ENCODE measurements around the gene PPP1R8. TPM values are rescaled to one million over a fixed set of nuclear protein-coding genes. Genes with fewer than 3 reads are reported as not detected.

PPP1R8 gene
- total RNA-seq, 1 experiment from 2014 or later, result 39.5 TPM

DNA sequence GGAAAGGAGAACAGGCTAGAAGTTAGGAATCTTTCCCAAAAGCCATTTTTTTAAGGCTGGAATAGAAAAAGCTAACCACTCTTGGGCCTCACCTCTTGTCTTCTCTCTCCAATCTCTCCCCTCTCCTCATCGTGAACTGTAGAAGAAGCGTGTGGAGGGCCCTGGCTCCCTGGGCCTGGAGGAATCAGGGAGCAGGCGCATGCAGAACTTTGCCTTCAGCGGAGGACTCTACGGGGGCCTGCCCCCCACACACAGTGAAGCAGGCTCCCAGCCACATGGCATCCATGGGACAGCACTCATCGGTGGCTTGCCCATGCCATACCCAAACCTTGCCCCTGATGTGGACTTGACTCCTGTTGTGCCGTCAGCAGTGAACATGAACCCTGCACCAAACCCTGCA is 19.4 kb downstream of the PPP1R8 start:
- ATAC-seq (no peak), DNase-seq (ENCODE audit: low spot score) (no peak)
- Mint-ChIP-seq H3K4me1 (no peaks in the 10 kb centered on the region), H3K27ac (no peak overlapping the region), H3K27me3 (ENCODE audit: low read depth) (no peaks in the 10 kb centered on the region), H3K4me3 (no peak overlapping the region), H3K9me3 (peaks cover 8% of the 10 kb centered on the region), H3K36me3 (peaks cover 64% of the 10 kb centered on the region)
- CTCF ChIA-PET, result no interaction called here
- TF ChIP-seq ESRRA (CRISPR knock-in tag; IDR thresholded peaks at IDR 0.05; ENCODE audit: borderline replicate concordance), result no peak
- no peak for TF ChIP-seq NR2C2 (CRISPR knock-in tag; IDR thresholded peaks at IDR 0.05)
- TF ChIP-seq GRHL2 (CRISPR knock-in tag; IDR thresholded peaks at IDR 0.05; ENCODE audit: insufficient replicate concordance, severe bottlenecking), result no peak
- no peak for TF ChIP-seq HMGA2 (CRISPR knock-in tag; IDR thresholded peaks at IDR 0.05)
- no peak for TF ChIP-seq ZBTB43 (CRISPR knock-in tag; IDR thresholded peaks at IDR 0.05)
- TF ChIP-seq ZNF219 (CRISPR knock-in tag; IDR thresholded peaks at IDR 0.05; ENCODE audit: borderline replicate concordance), result no peak
- no peak for TF ChIP-seq TEAD1 (CRISPR knock-in tag; IDR thresholded peaks at IDR 0.05)
- TF ChIP-seq, protein P1, sequence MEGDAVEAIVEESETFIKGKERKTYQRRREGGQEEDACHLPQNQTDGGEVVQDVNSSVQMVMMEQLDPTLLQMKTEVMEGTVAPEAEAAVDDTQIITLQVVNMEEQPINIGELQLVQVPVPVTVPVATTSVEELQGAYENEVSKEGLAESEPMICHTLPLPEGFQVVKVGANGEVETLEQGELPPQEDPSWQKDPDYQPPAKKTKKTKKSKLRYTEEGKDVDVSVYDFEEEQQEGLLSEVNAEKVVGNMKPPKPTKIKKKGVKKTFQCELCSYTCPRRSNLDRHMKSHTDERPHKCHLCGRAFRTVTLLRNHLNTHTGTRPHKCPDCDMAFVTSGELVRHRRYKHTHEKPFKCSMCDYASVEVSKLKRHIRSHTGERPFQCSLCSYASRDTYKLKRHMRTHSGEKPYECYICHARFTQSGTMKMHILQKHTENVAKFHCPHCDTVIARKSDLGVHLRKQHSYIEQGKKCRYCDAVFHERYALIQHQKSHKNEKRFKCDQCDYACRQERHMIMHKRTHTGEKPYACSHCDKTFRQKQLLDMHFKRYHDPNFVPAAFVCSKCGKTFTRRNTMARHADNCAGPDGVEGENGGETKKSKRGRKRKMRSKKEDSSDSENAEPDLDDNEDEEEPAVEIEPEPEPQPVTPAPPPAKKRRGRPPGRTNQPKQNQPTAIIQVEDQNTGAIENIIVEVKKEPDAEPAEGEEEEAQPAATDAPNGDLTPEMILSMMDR (IDR thresholded peaks at IDR 0.05), result no peak
- TF ChIP-seq, protein P2, sequence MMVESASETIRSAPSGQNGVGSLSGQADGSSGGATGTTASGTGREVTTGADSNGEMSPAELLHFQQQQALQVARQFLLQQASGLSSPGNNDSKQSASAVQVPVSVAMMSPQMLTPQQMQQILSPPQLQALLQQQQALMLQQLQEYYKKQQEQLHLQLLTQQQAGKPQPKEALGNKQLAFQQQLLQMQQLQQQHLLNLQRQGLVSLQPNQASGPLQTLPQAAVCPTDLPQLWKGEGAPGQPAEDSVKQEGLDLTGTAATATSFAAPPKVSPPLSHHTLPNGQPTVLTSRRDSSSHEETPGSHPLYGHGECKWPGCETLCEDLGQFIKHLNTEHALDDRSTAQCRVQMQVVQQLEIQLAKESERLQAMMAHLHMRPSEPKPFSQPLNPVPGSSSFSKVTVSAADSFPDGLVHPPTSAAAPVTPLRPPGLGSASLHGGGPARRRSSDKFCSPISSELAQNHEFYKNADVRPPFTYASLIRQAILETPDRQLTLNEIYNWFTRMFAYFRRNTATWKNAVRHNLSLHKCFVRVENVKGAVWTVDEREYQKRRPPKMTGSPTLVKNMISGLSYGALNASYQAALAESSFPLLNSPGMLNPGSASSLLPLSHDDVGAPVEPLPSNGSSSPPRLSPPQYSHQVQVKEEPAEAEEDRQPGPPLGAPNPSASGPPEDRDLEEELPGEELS (CRISPR knock-in tag; IDR thresholded peaks at IDR 0.05), result no peak
- no peak for TF ChIP-seq IRF2 (CRISPR knock-in tag; IDR thresholded peaks at IDR 0.05; ENCODE audit: borderline replicate concordance, low read depth)
- POLR2A ChIA-PET, result no interaction called here

DNA sequence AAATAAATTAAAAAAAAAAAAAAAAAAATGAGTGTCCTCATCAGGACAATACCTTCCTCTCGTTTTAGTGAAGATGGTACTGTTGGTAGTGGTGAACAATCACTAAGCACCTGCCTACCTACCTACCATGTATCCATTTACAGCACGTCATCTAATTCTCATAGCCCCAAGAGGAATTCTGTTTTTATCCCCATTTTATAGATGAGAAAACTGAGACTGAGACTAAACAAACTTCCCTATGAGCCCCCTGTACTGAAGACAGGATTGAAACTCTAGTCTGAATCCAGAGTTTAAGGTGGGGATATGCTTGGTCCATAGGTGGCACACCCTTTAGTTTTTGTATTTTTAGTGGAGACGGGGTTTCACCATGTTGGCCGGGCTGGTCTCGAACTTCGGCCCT is 24.5 kb downstream of the PPP1R8 start:
- Mint-ChIP-seq H3K27me3 (ENCODE audit: low read depth) (no peaks in the 10 kb centered on the region), H3K4me1 (peaks cover 8% of the 10 kb centered on the region), H3K27ac (no peak overlapping the region), H3K36me3 (peaks cover 19% of the 10 kb centered on the region), H3K4me3 (no peak overlapping the region), H3K9me3 (peaks cover 8% of the 10 kb centered on the region)
- ChIA-PET POLR2A (no interaction called here), CTCF (no interaction called here)
- DNase-seq (ENCODE audit: low spot score) (no peak), ATAC-seq (no peak)
- TF ChIP-seq GTF2I (CRISPR knock-in tag; conservative IDR thresholded peaks at IDR 0.05) (0 out of 2 replicates have a peak, but pooled peaks have one; percentile 20), FOXJ3 (CRISPR knock-in tag; IDR thresholded peaks at IDR 0.05; ENCODE audit: borderline replicate concordance) (no peak), ATF1 (CRISPR knock-in tag; IDR thresholded peaks at IDR 0.05) (no peak)
- TF ChIP-seq, protein P3, sequence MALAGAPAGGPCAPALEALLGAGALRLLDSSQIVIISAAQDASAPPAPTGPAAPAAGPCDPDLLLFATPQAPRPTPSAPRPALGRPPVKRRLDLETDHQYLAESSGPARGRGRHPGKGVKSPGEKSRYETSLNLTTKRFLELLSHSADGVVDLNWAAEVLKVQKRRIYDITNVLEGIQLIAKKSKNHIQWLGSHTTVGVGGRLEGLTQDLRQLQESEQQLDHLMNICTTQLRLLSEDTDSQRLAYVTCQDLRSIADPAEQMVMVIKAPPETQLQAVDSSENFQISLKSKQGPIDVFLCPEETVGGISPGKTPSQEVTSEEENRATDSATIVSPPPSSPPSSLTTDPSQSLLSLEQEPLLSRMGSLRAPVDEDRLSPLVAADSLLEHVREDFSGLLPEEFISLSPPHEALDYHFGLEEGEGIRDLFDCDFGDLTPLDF (CRISPR knock-in tag; IDR thresholded peaks at IDR 0.05), result no peak

DNA sequence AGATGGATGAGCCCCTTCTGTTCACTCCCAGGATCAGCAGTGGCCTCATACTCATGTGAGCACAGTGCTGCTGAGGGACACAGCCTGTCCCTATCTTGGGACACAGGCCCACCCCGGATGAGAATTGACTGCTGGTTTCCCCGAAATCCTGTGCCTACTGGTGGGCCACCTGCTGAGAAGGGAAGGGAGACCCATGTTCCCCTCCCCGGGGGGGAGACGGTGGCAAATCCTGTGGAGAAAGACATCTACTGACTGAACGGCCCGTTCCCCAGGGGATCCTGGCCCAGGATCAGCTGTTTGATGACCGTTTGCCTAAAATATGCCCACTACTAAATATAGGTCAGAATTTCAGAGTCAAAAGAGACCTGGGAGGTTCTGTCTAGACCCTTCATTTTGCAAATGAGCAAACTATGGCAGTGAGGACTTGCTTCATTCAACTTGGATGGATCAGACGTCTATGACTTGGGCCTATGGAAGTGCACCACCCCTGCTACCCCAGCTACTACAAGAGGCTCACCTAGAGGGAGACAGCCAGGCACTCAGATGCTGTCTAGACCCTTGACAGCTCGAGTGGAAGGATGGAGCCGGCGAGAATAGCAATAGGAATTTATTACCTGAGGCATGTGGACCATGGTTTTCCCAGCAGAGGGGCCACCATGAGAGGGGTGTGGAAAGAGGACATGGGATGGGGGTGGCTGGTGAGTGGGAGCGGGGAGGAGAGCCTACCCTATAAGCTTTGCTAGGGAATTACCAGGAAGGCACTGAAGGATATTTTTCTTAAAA is 26.2 kb downstream of the PPP1R8 start:
- TF ChIP-seq PREB (CRISPR knock-in tag; IDR thresholded peaks at IDR 0.05; ENCODE audit: borderline replicate concordance) (no peak), ZNF423 (CRISPR knock-in tag; IDR thresholded peaks at IDR 0.05) (no peak), ZMAT4 (CRISPR knock-in tag; IDR thresholded peaks at IDR 0.05) (no peak), OVOL2 (CRISPR knock-in tag; IDR thresholded peaks at IDR 0.05; ENCODE audit: borderline replicate concordance) (no peak), MAX (CRISPR knock-in tag; IDR thresholded peaks at IDR 0.05) (no peak), ESRRA (CRISPR knock-in tag; IDR thresholded peaks at IDR 0.05; ENCODE audit: borderline replicate concordance) (no peak), NR2C2 (CRISPR knock-in tag; IDR thresholded peaks at IDR 0.05) (no peak)
- TF ChIP-seq, protein P4, sequence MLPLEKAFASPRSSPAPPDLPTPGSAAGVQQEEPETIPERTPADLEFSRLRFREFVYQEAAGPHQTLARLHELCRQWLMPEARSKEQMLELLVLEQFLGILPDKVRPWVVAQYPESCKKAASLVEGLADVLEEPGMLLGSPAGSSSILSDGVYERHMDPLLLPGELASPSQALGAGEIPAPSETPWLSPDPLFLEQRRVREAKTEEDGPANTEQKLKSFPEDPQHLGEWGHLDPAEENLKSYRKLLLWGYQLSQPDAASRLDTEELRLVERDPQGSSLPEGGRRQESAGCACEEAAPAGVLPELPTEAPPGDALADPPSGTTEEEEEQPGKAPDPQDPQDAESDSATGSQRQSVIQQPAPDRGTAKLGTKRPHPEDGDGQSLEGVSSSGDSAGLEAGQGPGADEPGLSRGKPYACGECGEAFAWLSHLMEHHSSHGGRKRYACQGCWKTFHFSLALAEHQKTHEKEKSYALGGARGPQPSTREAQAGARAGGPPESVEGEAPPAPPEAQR (CRISPR knock-in tag; IDR thresholded peaks at IDR 0.05), result no peak
- TF ChIP-seq, protein P5, sequence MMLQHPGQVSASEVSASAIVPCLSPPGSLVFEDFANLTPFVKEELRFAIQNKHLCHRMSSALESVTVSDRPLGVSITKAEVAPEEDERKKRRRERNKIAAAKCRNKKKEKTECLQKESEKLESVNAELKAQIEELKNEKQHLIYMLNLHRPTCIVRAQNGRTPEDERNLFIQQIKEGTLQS (CRISPR knock-in tag; conservative IDR thresholded peaks at IDR 0.05), result no peak
- CTCF ChIA-PET, result interaction anchor here (0.6 to 1.6 kb wide), 17 partner anchors 13 to 248 kb away, joined by 3 to 12 read pairs (median 5); partner anchors contain the start of gene THEMIS2
- Mint-ChIP-seq H3K4me3 (no peak overlapping the region), H3K4me1 (peaks cover 8% of the 10 kb centered on the region), H3K36me3 (peaks cover 2% of the 10 kb centered on the region), H3K27ac (peak overlapping the region; percentile 34; the same call in 1 of the 2 replicates), H3K9me3 (peaks cover under 1% of the 10 kb centered on the region; the same call in 1 of the 2 replicates), H3K27me3 (ENCODE audit: low read depth) (no peaks in the 10 kb centered on the region)
- POLR2A ChIA-PET, result interaction anchor here (0.6 kb wide), 1 partner anchor 549 kb away, joined by 3 read pairs; no protein-coding TSS in a partner anchor
- DNase-seq (ENCODE audit: low spot score) (no peak), ATAC-seq (no peak)

Measured in WTC11 (cell line).